Keratinocyte (primary cell): ENCODE data around the gene NXN. TPM values are rescaled to one million over a fixed set of nuclear protein-coding genes. Genes with fewer than 3 reads are reported as not detected.
A peak's percentile ranks its signal among the peaks of the same experiment; 100 is the strongest.
"Not testable (repeated sequence)": the region's sequence is repeated elsewhere in the genome, so short reads cannot be mapped to it uniquely, and the experiment has no call there.

Source experiments
- DNase-seq: peaks from one replicate; pipeline ENCODE4 v3.0.0-alpha.2; 2011; ENCODE audit warnings: low read depth, missing footprints, low spot score
- FAIRE-seq: peaks from 2 replicates; lab custom pipeline; 2011; peaks lifted over from hg19 to GRCh38; lab: Jason Lieb, UNC
- H2AFZ ChIP-seq: 2 replicates; pipeline ENCODE4 v1.6.0; 2012; ENCODE audit warnings: low read length, control low read depth, inconsistent platforms; ENCODE audit not compliant: control insufficient read depth
- H3K27ac ChIP-seq: 2 replicates; pipeline ENCODE4 v1.5.1; 2011; ENCODE audit warnings: low read length; ENCODE audit not compliant: control insufficient read depth, insufficient read depth
- H3K27me3 ChIP-seq: 3 replicates; pipeline ENCODE4 v1.6.0; 2011; ENCODE audit warnings: low read length; ENCODE audit not compliant: control insufficient read depth, insufficient read depth; ENCODE audit errors: extremely low read depth
- H3K36me3 ChIP-seq, 2 experiments: 2 replicates in 1 of 2; 3 replicates in 1 of 2; pipeline ENCODE4 v1.5.1; 2011; ENCODE audit warnings: low read length in 2 of 2, mild to moderate bottlenecking in 1 of 2; ENCODE audit not compliant: control insufficient read depth in 2 of 2, insufficient read depth in 2 of 2; ENCODE audit errors: extremely low read depth in 1 of 2
- H3K4me1 ChIP-seq: 3 replicates; pipeline ENCODE4 v1.5.1; 2011; ENCODE audit warnings: low read length; ENCODE audit not compliant: control insufficient read depth, insufficient read depth; ENCODE audit errors: extremely low read depth
- H3K4me2 ChIP-seq: 3 replicates; pipeline ENCODE4 v1.6.0; 2011; ENCODE audit warnings: low read depth, low read length; ENCODE audit not compliant: control insufficient read depth, insufficient read depth; ENCODE audit errors: extremely low read depth
- H3K4me3 ChIP-seq, 3 experiments: fragments of 200-600 bp in 1 of 3; sonication (generic) in 1 of 3; 2 replicates in 2 of 3; 3 replicates in 1 of 3; pipeline ENCODE4 v1.5.1; 2011 to 2016; ENCODE audit warnings: low read length in 3 of 3, mild to moderate bottlenecking in 3 of 3, control low read depth in 2 of 3, inconsistent platforms in 1 of 3, low read depth in 1 of 3, mixed read lengths in 1 of 3, mixed run types in 1 of 3, moderate library complexity in 1 of 3; ENCODE audit not compliant: control insufficient read depth in 2 of 3, insufficient read depth in 2 of 3; ENCODE audit errors: extremely low read depth in 1 of 3
- H3K79me2 ChIP-seq: 2 replicates; pipeline ENCODE4 v1.6.0; 2012; ENCODE audit warnings: low read length; ENCODE audit not compliant: control insufficient read depth, insufficient read depth
- H3K9ac ChIP-seq: 3 replicates; pipeline ENCODE4 v1.6.0; 2011; ENCODE audit warnings: low read length; ENCODE audit not compliant: control insufficient read depth, insufficient read depth; ENCODE audit errors: extremely low read depth
- H3K9me1 ChIP-seq: 3 replicates; pipeline ENCODE4 v1.6.0; 2011; ENCODE audit warnings: low read length; ENCODE audit not compliant: control insufficient read depth, insufficient read depth; ENCODE audit errors: extremely low read depth
- H3K9me3 ChIP-seq: 2 replicates; pipeline ENCODE4 v1.5.1; 2012; ENCODE audit warnings: low read depth, low read length; ENCODE audit not compliant: control insufficient read depth
- H4K20me1 ChIP-seq: 3 replicates; pipeline ENCODE4 v1.6.0; 2011; ENCODE audit warnings: low read length; ENCODE audit not compliant: control insufficient read depth, insufficient read depth; ENCODE audit errors: extremely low read depth
- CTCF ChIP-seq, 3 experiments: IDR thresholded peaks in 1 of 3; conservative IDR thresholded peaks in 1 of 3; optimal IDR thresholded peaks in 1 of 3; 2 replicates in 2 of 3; 3 replicates in 1 of 3; pipeline versions ENCODE3 to v1.5.1; 2011; ENCODE audit warnings: low read length in 3 of 3, mild to moderate bottlenecking in 3 of 3, moderate library complexity in 2 of 3, control low read depth in 1 of 3, inconsistent platforms in 1 of 3; ENCODE audit not compliant: insufficient read depth in 2 of 3; ENCODE audit errors: extremely low read depth in 1 of 3
- EZH2 ChIP-seq: IDR thresholded peaks from one replicate; pipeline ENCODE4 v1.6.1; 2012; ENCODE audit warnings: inconsistent platforms, mild to moderate bottlenecking, low read length, moderate library complexity
- dilution Hi-C: fragments of 300-500 bp; cut with MboI; formaldehyde crosslinking; loops from one replicate; pipeline ENCODE4 v1.7.0; 2020; ENCODE audit warnings: low sequenced_read_pairs; ENCODE audit not compliant: extremely low pct_ligation_motif_present
- polyA plus RNA-seq, 5 experiments: library from polyadenylated mRNA; depleted of rRNA in 3 of 5; stranded (reverse) in 3 of 5; stranded (forward) in 1 of 5; unstranded in 1 of 5; fragments of >200 nt; gene quantifications; 1 replicate in 1 of 5; 2 replicates in 3 of 5; 3 replicates in 1 of 5; pipeline versions ENCODE4 v1.2.1 to v1.2.3, GENCODE V29; 2011 to 2012; ENCODE audit warnings: missing spikeins in 2 of 5, low read depth in 1 of 5, low replicate concordance in 1 of 5

NXN gene
- polyA plus RNA-seq, 1 donor (not counting 4 experiments of a cell fraction or from before 2014, with no cell fraction given), result 94.4 TPM

- no peak overlapping the region for H3K4me2 ChIP-seq
- no peak overlapping the region for H2AFZ ChIP-seq
- H3K9me3 ChIP-seq, result no peaks in the 10 kb centered on the region
- TF ChIP-seq EZH2 (no peak), CTCF (optimal IDR thresholded peaks at IDR 0.05 in 1 of 3, IDR thresholded peaks at IDR 0.05 in 1 of 3, conservative IDR thresholded peaks at IDR 0.05 in 1 of 3; ENCODE audit: extremely low read depth in 1 of 3, insufficient read depth in 2 of 3, low read length in 3 of 3) (peak in 1 of 3 experiments; percentile 10)
- no peak overlapping the region for H3K9ac ChIP-seq
- no peaks in the 10 kb centered on the region for H3K27me3 ChIP-seq
- peaks cover 6 to 28% of the 10 kb centered on the region in 2 experiments for H3K36me3 ChIP-seq
- FAIRE-seq (no peak), DNase-seq (no peak)
- peaks cover 42% of the 10 kb centered on the region for H3K4me1 ChIP-seq
- H3K27ac ChIP-seq, result peak overlapping the region; percentile 15
- no peaks in the 10 kb centered on the region for H3K9me1 ChIP-seq
- no peaks in the 10 kb centered on the region for H4K20me1 ChIP-seq
- H3K79me2 ChIP-seq, result peaks cover 2% of the 10 kb centered on the region
- dilution Hi-C loops, result loop anchor here (25.0 kb wide), 1 partner anchor 195 kb away; the partner anchor contains the start of genes NXN and TIMM22
- no peak overlapping the region for H3K4me3 ChIP-seq
Measured at GRCh38 chr17:792277-792676, 187.3 kb downstream of the NXN start.

- Histone ChIP-seq H3K4me3 (no peak overlapping the region), H3K4me2 (no peak overlapping the region), H3K4me1 (peaks cover 42% of the 10 kb centered on the region), H3K27ac (no peak overlapping the region), H4K20me1 (no peaks in the 10 kb centered on the region), H2AFZ (no peak overlapping the region), H3K9me1 (no peaks in the 10 kb centered on the region), H3K9ac (no peak overlapping the region), H3K9me3 (no peaks in the 10 kb centered on the region), H3K27me3 (no peaks in the 10 kb centered on the region), H3K36me3 (peaks cover 6 to 23% of the 10 kb centered on the region in 2 experiments), H3K79me2 (peaks cover 2% of the 10 kb centered on the region)
- FAIRE-seq (no peak), DNase-seq (no peak)
- dilution Hi-C loops, result loop anchor here (25.0 kb wide), 1 partner anchor 195 kb away; the partner anchor contains the start of genes NXN and TIMM22
- no peak for TF ChIP-seq CTCF (optimal IDR thresholded peaks at IDR 0.05 in 1 of 3, IDR thresholded peaks at IDR 0.05 in 1 of 3, conservative IDR thresholded peaks at IDR 0.05 in 1 of 3; ENCODE audit: extremely low read depth in 1 of 3, insufficient read depth in 2 of 3, low read length in 3 of 3)
- TF ChIP-seq EZH2, result no peak
Measured at GRCh38 chr17:791829-792228, 187.7 kb downstream of the NXN start.

- H3K9ac ChIP-seq, H3K27me3 ChIP-seq, H3K27ac ChIP-seq, H3K9me1 ChIP-seq, H4K20me1 ChIP-seq, FAIRE-seq, H3K79me2 ChIP-seq, H3K9me3 ChIP-seq, H2AFZ ChIP-seq, DNase-seq: not testable (repeated sequence)
- dilution Hi-C loops, result loop anchor here (25.0 kb wide), 1 partner anchor 196 kb away; the partner anchor contains the start of genes NXN and TIMM22
- Histone ChIP-seq H3K4me1 (peaks cover 42% of the 10 kb centered on the region), H3K4me2 (peak overlapping the region; percentile 69), H3K4me3 (peak overlapping the region in 1 of 3 experiments; percentile 14), H3K36me3 (peaks cover 4 to 19% of the 10 kb centered on the region in 2 experiments)
Measured at GRCh38 chr17:790874-791247, 188.7 kb downstream of the NXN start.
